CD4-positive, alpha-beta T cell treated with Interleukin-15 for 4 hours (primary cell): ENCODE data around the gene KBTBD2.
"Not testable (repeated sequence)": the region's sequence is repeated elsewhere in the genome, so short reads cannot be mapped to it uniquely, and the experiment has no call there.

Source experiments
- DNase-seq: peaks from one replicate; pipeline ENCODE4 v3.0.0-alpha.2; 2020; ENCODE audit warnings: low spot score

KBTBD2 gene

DNA sequence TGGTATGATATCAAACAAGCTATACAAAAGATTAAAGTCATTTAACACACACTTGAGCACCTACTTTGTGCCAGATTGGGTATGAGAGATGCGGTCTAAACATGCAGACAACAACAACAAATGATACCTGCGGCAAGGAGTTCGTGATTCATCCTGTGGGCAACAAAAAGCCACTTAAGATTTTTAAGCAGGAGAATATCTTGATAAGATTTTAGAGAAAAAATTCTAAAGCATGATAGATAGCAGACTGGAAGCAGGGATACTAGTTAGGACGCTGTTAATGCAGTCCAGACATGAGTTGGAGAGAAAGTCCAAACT lies 1.6 kb upstream of the KBTBD2 start:
- DNase-seq = peak; percentile 61

GRCh38 chr7:32892521-32893206 lies 1.1 kb upstream of the KBTBD2 start:
- peak; percentile 83 for DNase-seq

DNA sequence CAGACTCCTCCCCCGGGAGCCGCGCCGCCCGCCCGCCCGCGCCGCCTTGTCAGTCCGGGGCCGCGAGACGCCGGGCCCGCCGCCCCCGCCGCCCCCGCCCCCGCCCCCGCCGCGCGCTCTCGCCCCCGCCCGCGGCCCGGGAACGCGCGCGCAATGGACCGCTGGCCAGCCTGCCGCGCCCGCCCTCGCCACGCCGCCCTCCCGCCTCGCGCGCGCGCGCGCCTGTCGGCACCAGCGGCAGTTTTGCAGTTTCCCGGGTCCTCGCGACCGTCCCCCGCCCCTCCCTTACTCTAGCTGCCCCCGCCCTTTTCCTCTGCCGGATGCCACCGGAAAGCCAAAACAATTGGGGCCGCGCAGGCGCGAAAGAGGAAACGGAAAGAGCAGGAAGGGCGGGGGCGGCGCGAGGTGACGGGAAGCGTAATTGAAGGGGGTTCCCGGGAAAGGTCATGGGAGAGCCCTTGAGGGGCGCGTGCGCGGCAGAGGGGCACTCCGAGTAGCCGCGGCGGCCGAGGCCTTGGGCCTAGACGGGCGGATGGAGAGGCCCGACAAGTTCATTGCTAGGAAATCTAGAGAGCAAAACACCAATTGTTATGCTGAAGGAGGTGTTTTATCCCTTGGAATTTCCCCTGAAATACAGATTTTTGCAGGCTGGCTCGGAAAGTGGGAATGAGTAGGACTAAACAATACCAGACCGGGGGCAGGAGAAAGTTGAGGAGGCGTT lies 400 bp upstream of the KBTBD2 start:
- peak; percentile 98 for DNase-seq

DNA sequence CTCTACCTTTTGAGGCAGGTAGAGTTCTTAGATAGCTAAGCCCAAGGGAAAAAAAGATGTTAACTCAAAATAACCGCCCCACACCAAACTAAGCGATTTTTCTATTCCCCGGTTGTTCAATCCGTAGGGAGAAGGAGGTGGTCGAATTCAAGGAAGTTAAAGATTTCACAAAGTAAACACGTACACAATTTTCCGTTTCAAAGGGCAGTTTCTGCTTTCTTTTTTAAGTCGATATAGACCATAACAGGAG lies 842 bp downstream of the KBTBD2 start:
- DNase-seq = no peak

DNA sequence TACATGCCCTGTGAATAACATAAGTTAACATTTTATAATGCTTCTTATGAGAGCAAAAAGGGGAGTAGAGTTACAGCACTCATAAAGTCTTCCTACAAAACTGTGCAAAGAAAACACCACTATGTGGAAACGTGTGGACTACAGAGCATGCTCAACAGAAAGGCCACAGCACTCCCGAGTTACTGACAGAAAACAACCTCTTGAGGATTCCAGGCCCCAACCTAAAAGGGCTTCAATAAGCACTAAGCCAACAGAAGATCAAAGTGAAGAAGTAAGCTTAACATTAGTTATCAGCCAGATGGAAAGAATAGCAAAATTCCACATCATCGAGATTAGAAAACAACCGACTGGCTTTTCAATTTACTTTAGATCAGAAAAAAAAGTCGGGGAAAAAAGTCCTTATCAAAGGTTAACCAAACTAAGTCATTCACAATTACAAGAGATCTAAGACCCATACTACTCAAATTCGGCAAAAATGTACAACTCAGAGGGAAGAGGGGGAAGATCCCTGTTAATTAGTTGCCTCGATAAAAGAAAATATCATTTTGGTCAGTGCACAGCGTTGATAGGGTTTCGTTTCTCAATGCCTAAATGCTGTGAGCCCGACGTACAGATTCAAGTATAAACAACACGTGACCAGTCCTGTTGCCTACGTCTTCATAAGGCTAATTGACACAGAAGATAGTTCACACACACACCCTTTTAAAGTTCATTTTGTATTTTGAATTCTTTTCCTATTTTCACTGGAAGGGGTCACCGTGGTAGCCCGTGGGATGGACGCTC lies 1.4 kb downstream of the KBTBD2 start:
- DNase-seq = peak; percentile 63

GRCh38 chr7:32888505-32888904 lies 3.1 kb downstream of the KBTBD2 start:
- no peak for DNase-seq

- no peak for DNase-seq
Observed at GRCh38 chr7:32887395-32887794, 4.2 kb downstream of the KBTBD2 start.

GRCh38 chr7:32881074-32881982 lies 10.2 kb downstream of the KBTBD2 start:
- DNase-seq = no peak

- no peak for DNase-seq
Observed at GRCh38 chr7:32879460-32879859, 12.1 kb downstream of the KBTBD2 start.

DNA sequence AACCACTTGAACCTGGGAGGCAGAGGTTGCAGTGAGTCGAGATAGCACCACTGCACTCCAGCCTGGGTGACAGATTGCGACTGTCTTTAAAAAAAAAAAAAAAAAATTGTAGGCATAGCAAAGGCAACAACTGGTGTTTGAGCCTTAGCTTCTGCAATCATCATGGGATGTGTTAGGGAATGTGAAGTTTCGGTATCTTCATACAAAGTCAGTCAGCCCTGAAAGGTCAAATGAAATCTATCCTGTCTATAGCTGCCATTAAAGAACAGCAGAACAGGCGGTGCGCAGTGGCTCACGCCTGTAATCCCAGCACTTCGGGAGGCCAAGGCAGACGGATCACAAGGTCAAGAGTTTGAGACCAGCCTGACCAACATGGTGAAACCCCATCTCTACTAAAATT lies 13.5 kb downstream of the KBTBD2 start:
- not testable (repeated sequence) for DNase-seq

DNA sequence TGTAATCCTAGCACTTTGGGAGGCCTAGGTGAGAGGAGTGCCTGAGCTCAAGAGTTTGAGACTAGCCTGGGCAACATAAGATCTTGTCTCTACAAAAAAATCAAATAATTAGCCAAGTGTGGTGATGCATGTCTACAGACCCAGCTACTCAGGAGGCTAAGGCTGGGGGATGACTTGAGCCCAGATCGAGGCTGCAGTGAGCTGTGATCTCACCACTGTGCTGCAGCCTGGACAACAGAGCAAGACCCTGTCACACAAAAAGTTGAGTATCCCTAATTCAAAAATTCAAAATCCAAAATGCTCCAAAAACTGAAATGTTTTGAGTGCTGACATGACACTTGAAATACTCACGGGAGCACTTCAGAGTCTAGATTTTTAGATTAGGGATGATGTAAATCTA lies 19.1 kb downstream of the KBTBD2 start:
- DNase-seq = no peak

DNA sequence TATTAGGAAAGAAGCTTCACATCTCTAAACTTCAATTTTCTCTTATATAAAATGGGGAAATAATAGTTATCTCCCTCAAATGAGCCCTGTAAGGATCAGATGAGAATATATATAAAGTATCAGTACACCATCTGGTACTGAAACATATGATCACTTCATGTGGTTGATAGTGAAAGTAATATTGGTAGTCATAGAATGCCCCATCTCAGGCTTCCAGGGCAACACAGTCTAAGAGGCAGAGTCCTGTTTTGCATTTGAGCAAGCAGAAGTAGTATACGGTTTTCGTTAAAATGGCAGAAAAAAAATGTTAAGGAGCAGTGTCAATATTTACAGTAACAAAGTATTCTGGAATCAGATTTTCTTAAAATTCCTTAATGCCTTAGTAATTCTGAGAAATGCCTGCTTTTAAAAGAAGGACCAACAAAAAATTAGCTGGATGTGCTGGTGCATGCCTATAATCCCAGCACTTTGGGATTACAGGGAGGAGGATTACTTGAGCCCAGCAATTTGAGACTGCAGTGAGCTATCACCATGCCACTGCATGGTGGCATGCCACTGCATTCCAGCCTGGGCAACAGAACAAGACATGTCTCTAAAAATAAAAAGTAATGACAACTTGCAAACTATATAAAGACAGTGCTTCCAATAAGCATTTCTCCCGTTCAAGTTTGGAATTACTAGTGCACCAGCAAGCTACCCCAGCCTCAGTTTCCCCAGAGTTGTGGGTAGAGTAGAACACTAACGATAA lies 19.8 kb downstream of the KBTBD2 start:
- no peak for DNase-seq

GRCh38 chr7:32870298-32870697 lies 21.3 kb downstream of the KBTBD2 start:
- DNase-seq = no peak

GRCh38 chr7:32869716-32870115 lies 21.8 kb downstream of the KBTBD2 start:
- DNase-seq = no peak

GRCh38 chr7:32868116-32868515 lies 23.4 kb downstream of the KBTBD2 start:
- no peak for DNase-seq

DNA sequence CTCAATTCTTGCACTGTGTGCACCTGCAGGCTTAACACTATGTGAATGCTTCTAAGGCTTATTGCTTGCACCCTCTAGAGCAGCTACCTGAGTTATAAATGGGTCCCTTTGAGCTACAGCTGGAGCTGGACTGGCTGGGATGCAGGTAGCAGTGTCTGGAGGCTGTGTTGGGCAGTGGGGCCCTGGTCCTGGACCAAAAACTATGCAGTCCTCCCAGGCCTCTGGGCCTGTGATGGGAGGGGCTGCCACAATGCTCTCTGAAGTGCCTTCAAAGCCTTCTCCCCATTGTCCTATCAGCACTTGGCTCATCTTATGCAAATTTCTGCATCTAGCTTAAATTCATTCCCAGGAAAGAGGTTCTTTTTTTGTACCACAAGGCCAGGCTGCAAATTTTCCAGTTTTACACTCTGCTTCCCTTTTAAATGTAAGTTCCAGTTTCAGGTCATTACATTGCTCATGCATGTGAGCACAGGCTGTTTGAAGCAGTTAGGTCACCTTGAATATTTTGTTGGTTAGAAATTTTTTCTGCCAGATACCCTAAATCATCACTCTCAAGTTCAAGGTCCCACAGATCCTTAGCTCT lies 26.0 kb downstream of the KBTBD2 start:
- DNase-seq = no peak

GRCh38 chr7:32863872-32864271 lies 27.7 kb downstream of the KBTBD2 start:
- not testable (repeated sequence) for DNase-seq

DNA sequence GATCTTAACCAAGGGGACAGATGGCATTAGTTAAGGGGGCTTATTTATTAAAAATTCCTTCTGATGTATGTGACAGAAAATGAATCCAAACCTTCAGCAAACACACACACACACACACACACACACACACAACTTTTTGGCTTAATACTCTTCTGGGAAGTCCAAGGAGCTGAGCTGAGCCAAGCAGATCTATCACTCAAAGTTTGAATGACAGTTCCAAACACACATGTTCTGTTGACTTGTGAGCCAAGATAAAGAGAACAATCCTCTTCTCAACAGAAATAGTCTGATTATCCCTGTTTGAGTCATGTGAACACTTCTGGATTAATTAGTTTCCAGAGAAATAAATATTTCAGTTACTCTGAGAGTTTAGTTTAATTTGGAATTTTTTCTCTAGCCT lies 31.5 kb downstream of the KBTBD2 start:
- DNase-seq = no peak

DNA sequence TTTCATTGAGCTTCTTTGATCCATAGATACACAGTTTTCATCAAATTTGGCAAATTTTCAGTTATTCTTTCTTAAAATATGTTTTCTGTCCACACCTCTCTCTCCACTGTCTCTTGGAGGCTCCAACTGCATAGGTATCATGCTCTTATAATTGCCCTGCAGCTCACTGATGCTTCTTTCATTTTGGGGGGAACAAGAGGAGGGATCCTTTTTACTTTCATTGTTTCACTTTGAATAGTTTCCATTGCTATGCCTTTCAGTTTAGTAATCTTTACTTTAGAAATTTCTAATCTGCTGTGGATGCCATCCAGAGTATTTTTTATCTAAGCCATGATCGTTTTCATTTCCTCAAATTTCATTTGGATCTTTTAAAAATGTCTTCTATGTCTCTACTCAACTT lies 32.9 kb downstream of the KBTBD2 start:
- DNase-seq = no peak

DNA sequence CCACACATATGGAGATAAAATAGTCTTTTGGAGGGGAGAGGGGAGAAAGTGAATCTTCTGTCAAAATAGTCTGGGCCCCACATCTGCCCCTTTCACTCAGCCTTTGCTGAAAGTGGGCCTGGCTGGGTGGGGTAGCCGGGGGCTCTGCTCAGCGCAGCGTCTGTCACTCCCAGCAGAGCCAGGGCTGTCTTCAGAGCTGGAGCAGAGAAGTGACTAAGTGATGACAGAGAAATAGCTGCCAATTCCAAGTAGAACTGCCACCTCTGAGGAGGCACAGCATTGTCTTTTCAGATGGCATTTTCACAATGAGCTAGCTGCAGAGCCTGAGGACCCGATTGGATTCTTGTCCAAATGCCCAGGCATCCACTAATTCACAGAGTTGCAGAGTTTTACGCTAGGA lies 34.5 kb downstream of the KBTBD2 start:
- not testable (repeated sequence) for DNase-seq
